ENCODE results near the gene PEF1.

GRCh38 chr1:31617218-31617915 is 27.3 kb downstream of the PEF1 start, which contains the start of gene HCRTR1:
- no peak for TF ChIP-seq CTCF (IDR thresholded peaks at IDR 0.05; ENCODE audit: insufficient read depth, low read length, poor library complexity, severe bottlenecking)
- no peak for TF ChIP-seq EZH2phosphoT487 (conservative IDR thresholded peaks at IDR 0.05; ENCODE audit: low read length)
